HG03025 (cell line): ENCODE results near the gene ZSWIM3.

ENCODE experiments used
- ATAC-seq: cut with Tn5 transposase; IDR thresholded peaks from one replicate; pipeline ENCODE4 v1.9.1; 2021; ENCODE audit warnings: mild to moderate bottlenecking, moderate library complexity; ENCODE audit not compliant: unreplicated experiment, low FRiP score

ZSWIM3 gene

DNA sequence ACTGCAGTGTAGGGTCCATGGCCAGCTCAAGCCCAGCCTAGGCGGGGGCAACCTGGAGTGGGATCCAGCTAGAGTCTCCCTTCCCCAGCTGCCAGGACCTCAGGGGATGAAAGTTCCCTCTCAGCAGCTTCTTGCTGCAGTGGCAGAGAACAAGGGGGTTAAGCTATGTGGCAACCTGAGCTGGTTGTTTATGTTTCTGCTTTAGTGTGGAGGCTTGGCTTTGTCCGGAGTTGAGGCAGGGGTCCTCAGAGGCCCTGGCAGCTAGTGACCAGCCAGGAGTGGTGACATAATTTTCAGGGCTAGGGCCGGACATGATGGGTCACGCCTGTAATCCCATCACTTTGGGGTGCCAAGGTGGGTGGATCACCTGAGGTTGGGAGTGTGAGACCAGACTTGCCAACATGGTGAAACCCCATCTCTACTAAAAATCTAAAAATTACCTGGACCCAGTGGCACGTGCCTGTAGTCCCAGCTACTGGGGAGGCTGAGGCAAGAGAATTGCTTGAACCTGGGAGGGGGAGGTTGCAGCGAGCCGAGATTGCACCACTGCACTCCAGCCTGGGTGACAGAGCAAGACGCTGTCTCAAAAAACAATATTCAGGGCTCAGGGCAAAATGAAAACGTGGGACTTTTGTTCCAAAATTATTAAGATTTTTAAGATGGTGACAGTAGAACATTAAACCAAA is 68.5 kb downstream of the ZSWIM3 start:
- ATAC-seq, result no peak

DNA sequence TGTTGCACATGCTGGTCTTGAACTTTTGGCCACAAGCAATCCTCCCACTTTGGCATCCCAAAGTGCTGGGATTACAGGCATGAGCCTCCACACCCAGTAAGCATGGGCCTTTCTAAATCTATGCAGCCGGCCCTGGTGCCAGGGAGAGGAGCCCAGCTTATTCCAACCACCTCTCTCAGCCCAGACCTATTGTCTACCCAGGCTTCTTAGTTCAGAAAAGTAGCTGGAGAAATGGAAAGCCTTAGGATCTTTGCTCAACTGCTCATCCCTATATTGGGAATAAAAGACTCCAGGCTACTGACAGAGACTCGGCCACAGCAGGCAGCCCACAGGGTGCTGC is 69.3 kb downstream of the ZSWIM3 start:
- ATAC-seq, result no peak

DNA sequence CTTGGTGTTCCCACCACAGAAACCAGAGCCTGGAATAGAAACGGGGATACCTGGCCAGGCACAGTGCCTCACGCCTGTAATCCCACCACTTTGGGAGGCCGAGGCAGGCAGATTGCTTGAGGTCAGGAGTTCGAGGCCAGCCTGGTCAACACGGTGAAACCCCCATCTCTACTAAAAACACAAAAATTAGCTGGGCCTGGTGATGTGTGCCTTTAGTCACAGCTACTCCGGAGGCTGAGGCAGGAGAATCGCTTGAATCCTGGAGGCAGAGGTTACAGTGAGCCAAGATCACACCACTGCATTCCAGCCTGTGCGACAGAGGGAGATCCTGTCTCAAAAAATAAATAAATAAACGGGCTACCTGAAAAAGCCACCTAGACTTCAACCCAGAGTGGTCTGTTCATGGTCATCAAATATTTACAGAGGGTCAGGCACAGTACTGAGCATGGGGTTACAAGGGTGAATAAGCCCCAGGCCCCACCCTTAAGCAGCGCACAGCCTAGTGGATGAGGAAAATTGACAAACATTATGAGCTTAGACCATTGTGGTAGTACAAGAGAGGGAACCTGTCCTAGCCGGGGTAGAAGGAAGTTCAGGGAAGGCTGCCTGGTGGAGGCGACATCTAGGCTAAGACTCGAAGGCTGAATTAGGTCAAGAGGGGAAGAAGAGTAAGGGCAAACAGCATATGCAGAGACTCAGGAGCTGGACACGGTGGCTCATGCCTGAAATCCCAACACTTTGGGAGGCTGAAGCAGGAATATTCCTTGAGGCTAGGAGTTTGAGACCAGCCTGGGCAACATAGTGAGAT is 69.9 kb downstream of the ZSWIM3 start:
- ATAC-seq, result no peak
